Tibial artery (tissue), 4 donors: ENCODE data around the gene RPL37A.

Experiments used
- DNase-seq, 2 donors: peaks; one replicate each; pipeline ENCODE4 v3.0.0-alpha.2; 2019
- H3K27ac ChIP-seq, 2 donors: fragments of 200-600 bp; sonication (generic) in 1 of 2; 1 replicate in 1 of 2; 2 replicates in 1 of 2; pipeline ENCODE4 v1.5.1; 2018 to 2019; ENCODE audit warnings: mild to moderate bottlenecking in 1 of 2
- H3K27me3 ChIP-seq, 2 donors: fragments of 200-600 bp; sonication (generic) in 1 of 2; one replicate each; pipeline versions ENCODE4 v1.5.1 to v1.6.0; 2016 to 2019
- H3K36me3 ChIP-seq, 3 donors: fragments of 200-600 bp; sonication (generic) in 2 of 3; one replicate each; pipeline ENCODE4 v1.5.1; 2016 to 2019; ENCODE audit warnings: mild to moderate bottlenecking in 2 of 3
- H3K4me1 ChIP-seq, 4 donors: fragments of 200-600 bp; sonication (generic) in 2 of 4; 1 replicate in 3 of 4; 2 replicates in 1 of 4; pipeline ENCODE4 v1.5.1; 2016 to 2019
- H3K4me3 ChIP-seq, 2 donors: fragments of 200-600 bp; sonication (generic) in 1 of 2; 1 replicate in 1 of 2; 2 replicates in 1 of 2; pipeline ENCODE4 v1.5.1; 2018 to 2019; ENCODE audit warnings: mild to moderate bottlenecking in 2 of 2
- H3K9me3 ChIP-seq, 3 donors: fragments of 200-600 bp; sonication (generic) in 1 of 3; one replicate each; pipeline ENCODE4 v1.5.1; 2016 to 2019
- intact Hi-C: fragments of 100-400 bp; cut with DNase I; formaldehyde crosslinking; loops from one replicate; pipeline ENCODE4 v1.15.0; 2023; ENCODE audit warnings: low total_unique reads
- TF ChIP-seq, protein P1 (sequence below), 2 experiments: fragments of 200-600 bp in 1 of 2; fragments of 450-650 bp in 1 of 2; IDR thresholded peaks; one replicate each; pipeline ENCODE4 v1.5.1; 2017 to 2019; ENCODE audit warnings: antibody characterized with exemption in 2 of 2, mild to moderate bottlenecking in 1 of 2, moderate library complexity in 1 of 2

RPL37A gene

DNA sequence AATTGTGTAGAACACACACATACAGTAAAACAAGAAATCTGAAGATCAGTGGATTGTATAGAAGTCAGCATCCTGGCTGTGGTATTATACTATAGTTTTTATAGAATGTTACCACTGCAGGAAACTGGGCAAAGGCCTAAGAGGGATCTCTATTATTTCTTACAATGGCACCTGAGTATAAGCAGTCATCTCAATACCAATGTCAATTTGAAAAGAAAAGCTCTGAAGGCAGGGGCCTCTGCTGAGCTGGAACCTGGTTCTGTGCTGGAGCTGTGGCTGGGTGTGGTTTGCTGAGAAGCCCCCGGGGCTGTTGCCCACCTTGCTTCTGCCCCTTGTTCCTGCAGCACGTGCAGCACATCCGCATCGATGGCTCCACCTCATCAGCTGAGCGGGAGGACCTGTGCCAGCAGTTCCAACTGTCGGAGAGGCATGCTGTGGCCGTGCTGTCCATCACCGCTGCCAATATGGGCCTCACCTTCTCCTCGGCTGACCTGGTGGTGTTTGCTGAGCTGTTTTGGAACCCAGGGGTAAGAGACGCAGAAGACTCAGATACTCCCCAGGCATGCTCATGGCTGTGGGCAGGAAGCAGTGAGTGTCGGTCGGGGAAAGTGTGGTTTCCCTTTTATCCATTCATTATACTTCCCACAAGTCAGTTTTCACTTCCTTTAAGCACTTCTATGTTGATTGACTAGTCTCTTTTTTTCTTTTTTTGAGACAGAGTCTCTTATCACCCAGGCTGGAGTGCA, 23.5 kb upstream of the RPL37A start:
- Histone ChIP-seq H3K36me3 (peaks cover 39 to 67% (median 55%) of the 10 kb centered on the region in 3 donors), H3K27ac (no peak overlapping the region), H3K27me3 (no peaks in the 10 kb centered on the region), H3K4me1 (no peaks in the 10 kb centered on the region), H3K4me3 (no peak overlapping the region), H3K9me3 (no peaks in the 10 kb centered on the region)
- TF ChIP-seq, protein P1, sequence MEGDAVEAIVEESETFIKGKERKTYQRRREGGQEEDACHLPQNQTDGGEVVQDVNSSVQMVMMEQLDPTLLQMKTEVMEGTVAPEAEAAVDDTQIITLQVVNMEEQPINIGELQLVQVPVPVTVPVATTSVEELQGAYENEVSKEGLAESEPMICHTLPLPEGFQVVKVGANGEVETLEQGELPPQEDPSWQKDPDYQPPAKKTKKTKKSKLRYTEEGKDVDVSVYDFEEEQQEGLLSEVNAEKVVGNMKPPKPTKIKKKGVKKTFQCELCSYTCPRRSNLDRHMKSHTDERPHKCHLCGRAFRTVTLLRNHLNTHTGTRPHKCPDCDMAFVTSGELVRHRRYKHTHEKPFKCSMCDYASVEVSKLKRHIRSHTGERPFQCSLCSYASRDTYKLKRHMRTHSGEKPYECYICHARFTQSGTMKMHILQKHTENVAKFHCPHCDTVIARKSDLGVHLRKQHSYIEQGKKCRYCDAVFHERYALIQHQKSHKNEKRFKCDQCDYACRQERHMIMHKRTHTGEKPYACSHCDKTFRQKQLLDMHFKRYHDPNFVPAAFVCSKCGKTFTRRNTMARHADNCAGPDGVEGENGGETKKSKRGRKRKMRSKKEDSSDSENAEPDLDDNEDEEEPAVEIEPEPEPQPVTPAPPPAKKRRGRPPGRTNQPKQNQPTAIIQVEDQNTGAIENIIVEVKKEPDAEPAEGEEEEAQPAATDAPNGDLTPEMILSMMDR (IDR thresholded peaks at IDR 0.05): no peak
- DNase-seq: no peak
- intact Hi-C loops: no loop called here

DNA sequence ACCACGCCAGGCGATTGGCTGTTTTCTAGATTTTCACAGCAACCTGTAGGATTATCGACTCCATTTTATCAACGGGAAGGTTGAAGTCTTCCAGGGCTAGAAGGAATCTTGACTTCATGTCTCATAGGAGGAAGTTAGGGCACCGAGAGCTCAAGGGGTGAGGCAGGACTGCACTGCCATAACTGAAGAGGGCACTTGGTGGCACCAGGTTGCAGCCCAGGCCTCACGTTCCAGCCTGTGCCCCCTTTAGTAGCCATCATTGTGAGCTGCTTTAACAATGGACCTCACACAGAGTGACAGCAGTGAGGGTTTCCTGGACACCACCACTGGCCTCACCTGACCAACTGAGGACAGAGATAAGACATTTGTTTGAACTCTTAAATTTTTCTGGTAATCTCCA, 22.9 kb upstream of the RPL37A start:
- Histone ChIP-seq H3K4me1 (no peaks in the 10 kb centered on the region), H3K9me3 (no peaks in the 10 kb centered on the region), H3K27me3 (no peaks in the 10 kb centered on the region), H3K4me3 (no peak overlapping the region), H3K36me3 (peaks cover 39 to 73% (median 59%) of the 10 kb centered on the region in 3 donors), H3K27ac (no peak overlapping the region)
- no peak for DNase-seq
- TF ChIP-seq, protein P1 (IDR thresholded peaks at IDR 0.05): no peak
- intact Hi-C loops: no loop called here

DNA sequence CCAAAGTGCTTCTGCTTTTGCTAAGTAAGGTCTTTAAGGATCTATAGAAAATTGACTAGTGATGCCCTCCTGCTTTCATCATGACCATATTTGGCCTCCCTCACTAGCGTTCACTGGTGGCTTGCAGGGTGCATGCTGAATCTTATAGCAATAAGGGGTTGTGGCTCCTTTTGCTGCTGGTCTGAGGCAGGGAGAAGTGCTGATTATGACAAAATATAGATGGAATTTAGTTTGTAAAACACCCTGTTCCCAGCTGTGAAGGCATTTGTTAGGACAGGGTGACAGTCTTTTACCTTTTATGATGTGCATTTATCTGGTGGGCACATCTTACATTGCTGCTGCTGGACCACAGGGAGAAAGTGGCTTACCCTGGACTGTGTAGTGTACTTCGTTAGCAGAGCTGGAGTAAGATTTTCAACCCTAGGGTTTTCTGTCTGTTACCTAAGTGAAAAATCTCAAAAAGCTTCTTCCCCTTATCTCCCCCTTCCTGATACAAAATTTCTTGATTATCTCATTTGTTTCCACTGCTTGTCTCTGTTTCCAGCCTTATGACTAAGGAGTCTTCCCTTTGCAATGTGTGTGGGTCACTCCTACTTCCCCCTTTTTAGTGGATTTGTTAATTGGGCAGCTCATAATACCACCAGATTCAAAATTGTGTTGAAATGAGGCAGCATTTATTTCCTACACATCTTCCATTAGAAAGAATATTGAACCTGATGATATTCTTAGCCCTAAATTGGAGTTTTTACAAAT, 21.2 kb upstream of the RPL37A start:
- H3K4me3 ChIP-seq: no peak overlapping the region
- no peak overlapping the region for H3K27ac ChIP-seq
- TF ChIP-seq, protein P1 (IDR thresholded peaks at IDR 0.05): no peak
- H3K27me3 ChIP-seq: no peaks in the 10 kb centered on the region
- DNase-seq: no peak
- intact Hi-C loops: no loop called here
- H3K9me3 ChIP-seq: no peaks in the 10 kb centered on the region
- H3K36me3 ChIP-seq: peaks cover 26 to 82% (median 64%) of the 10 kb centered on the region in 3 donors
- no peaks in the 10 kb centered on the region for H3K4me1 ChIP-seq

DNA sequence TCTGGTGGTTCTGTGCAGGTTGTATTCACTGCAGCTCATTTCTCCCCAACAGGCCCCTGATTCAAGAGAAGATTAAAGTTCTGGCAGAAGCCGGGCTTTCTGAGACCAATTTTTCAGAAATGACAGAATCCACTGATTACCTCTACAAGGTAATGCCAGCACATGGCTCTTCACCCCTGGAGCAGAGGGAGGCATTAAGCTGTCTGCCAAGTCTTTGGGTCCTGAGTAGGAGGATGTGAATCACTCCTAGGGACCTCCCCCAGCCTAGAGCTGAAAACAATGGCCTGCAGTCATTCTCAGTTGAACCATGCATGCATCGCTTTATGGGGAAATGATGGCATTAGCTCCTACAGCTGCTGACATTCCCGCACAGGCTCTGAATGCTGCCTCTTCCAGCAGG, 20.5 kb upstream of the RPL37A start:
- no peak for DNase-seq
- no peak overlapping the region for H3K4me3 ChIP-seq
- H3K36me3 ChIP-seq: peaks cover 33 to 89% (median 71%) of the 10 kb centered on the region in 3 donors

DNA sequence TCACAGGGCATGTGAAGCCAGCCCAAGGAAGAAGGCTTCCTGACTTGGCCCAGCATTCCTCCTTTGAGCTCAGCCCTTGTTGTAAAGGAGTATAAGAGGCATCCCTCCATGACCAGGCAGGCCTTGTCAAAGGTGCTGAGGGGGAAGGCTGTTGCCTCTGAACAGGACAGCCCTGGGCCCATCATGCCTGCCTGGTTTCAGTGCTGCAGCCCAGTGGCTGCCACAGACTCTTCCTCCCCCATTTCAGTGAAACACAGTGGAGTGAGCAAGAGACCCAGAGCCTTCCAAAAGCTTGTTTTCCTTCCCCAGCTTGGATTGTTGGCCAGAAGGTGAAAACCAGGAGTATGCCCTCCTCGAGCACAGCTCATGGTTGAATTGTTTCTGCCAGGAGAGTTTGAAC, 19.9 kb upstream of the RPL37A start:
- Histone ChIP-seq H3K4me1 (no peaks in the 10 kb centered on the region), H3K4me3 (no peak overlapping the region), H3K36me3 (peaks cover 34 to 92% (median 71%) of the 10 kb centered on the region in 3 donors), H3K27me3 (no peaks in the 10 kb centered on the region), H3K27ac (no peak overlapping the region), H3K9me3 (no peaks in the 10 kb centered on the region)
- no peak for DNase-seq
- intact Hi-C loops: no loop called here
- TF ChIP-seq, protein P1 (IDR thresholded peaks at IDR 0.05): no peak

More for the DNA sequence above, 20.5 kb upstream of the RPL37A start:
- Histone ChIP-seq H3K27ac (no peak overlapping the region), H3K9me3 (no peaks in the 10 kb centered on the region), H3K4me1 (no peaks in the 10 kb centered on the region), H3K27me3 (no peaks in the 10 kb centered on the region)
- TF ChIP-seq, protein P1 (IDR thresholded peaks at IDR 0.05): no peak
- intact Hi-C loops: no loop called here
